NOMO-1 treated with DMSO at 0.1 percent for 48 hours (cell line): ENCODE data around the gene C1S.
A peak's percentile ranks its signal among the peaks of the same experiment; 100 is the strongest.
"Not testable (repeated sequence)": the region's sequence is repeated elsewhere in the genome, so short reads cannot be mapped to it uniquely, and the experiment has no call there.

ENCODE experiments used
- DNase-seq: peaks from one replicate; lab custom pipeline; 2025; ENCODE audit not compliant: unreplicated experiment; lab: John Stamatoyannopoulos, UW

The C1S gene

DNA sequence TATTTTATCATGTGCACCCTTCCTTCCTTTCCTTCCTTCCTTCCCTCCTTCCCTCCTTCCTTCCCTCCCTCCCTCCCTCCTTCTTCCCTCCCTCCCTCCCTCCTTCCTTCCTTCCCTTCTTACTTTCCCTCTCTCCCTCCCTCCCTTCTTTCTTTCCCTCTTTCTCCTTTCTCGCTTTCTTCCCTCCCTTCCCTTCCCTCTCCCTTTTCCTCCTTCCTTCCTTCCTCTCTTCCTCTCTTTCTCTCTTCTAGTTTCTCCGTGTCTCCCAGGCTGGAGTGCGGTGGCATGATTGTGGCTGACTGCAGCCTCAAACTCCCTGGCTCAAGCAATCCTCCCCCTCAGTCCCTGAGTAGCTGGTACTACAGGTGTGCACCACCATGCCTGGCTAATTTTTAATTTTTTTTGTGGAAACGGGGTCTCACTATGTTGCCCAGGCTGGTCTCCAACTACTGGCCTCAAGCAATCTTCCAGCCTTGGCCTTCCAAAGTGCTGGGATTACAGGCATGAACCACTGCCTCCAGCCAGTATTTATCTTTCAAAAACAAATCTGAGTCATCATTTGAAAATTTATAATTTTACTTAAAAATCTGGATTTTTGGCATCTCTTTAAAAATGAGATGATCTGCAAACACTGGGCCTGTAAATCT lies 40.7 kb downstream of the C1S start:
- no peak for DNase-seq

GRCh38 chr12:7101694-7102131 lies 41.2 kb downstream of the C1S start:
- no peak for DNase-seq

- no peak for DNase-seq
These were observed 42.1 kb downstream of the C1S start for GRCh38 chr12:7102582-7102981.

DNA sequence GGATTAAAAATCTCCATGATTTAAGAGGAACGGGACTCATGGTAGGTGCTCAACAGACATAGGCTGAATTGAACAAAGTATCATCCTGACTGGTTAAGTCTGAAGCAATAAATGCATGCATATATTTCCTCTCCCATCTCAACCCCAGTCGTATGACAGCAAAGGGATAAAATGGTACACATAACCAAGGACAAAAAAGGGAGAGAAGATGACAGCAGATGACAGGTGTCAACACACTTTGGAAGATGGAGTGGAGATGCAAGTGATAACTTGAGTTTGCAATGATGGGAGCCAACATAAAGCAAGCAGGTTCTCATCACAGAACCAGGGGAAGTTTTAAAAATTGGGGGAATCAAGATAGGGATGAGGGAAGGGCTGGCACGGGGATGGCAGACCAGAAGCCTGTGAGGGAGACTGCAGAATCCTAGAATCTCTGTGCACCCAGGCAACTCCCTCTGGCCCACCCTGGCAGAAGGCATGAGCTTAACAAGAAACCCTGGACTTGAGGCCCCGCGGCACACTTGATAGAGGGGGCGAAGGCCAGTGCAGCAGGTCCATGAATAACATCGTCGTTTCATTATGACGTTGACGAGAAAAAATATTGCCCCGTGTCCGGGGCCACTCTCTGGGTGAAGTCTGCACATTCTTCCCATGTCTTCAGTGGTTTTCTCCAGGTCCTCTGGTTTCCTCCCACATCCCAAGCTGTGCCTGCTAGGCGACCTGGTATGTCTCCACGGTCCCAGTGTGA lies 43.5 kb downstream of the C1S start:
- DNase-seq = no peak

GRCh38 chr12:7106082-7106481 lies 45.6 kb downstream of the C1S start:
- DNase-seq = no peak

DNA sequence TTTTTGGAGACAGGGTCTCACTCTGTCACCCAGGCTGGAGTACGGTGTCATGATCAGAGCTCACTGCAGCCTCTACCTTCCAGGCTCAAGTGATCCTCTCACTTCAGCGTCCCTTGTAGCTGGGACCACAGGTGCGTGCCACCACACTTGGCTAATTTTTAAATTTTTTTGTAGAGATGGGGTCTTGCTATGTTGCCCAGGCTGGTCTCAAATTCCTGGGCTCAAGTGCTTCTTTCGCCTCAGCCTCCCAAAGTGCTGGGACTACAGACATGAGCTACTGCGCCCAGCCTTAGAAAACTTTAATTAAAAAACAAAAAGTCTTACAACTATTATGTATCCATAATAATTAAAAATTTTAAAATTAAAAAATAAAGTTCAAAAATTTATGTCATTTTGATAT lies 46.7 kb downstream of the C1S start:
- DNase-seq = not testable (repeated sequence)

DNA sequence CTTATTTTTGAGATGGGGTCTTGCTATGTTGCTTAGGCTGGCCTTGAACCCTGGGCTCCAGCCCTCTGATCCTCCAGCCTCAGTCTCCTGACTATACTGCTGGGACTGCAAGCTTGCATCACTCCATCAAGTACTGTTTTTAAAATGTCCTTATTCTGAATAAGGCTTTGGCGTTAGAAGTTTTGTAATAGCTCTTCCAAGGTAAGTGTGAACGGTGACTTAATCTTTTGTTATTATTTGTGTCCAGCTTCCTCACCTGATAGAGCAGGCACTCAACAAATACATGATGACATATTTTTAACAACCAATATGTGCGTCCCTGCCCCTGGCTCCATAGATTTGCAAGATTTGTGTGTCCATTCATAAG lies 47.1 kb downstream of the C1S start:
- DNase-seq = peak; percentile 56

GRCh38 chr12:7108003-7108795 lies 47.7 kb downstream of the C1S start:
- peak; percentile 72 for DNase-seq

GRCh38 chr12:7108796-7109571 lies 48.5 kb downstream of the C1S start, which contains the start of gene C1RL:
TSS of gene C1RL (minus strand) at chr12:7109214. CDS start at chr12:7109180, 34 bp downstream.
- DNase-seq = peak; percentile 79

DNA sequence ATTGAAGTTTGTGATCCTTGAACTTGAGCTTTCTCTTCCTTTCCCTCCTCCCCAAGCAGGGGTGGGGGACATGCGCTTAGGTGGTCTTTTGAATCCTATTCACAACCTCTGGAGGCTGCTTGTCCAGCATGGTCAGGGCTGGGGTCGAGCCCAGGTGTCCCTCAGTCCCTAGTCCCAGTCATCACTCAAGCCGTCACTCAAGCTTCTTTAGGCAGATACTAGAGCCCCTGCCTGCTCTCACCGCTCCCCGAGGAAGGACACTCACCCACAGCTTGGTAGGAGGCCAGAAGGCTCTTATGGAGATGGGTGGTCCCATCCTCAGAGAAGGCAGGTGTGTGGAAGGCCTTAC lies 49.0 kb downstream of the C1S start:
- DNase-seq = no peak

- no peak for DNase-seq
These were observed 50.1 kb downstream of the C1S start for GRCh38 chr12:7110661-7111060.

DNA sequence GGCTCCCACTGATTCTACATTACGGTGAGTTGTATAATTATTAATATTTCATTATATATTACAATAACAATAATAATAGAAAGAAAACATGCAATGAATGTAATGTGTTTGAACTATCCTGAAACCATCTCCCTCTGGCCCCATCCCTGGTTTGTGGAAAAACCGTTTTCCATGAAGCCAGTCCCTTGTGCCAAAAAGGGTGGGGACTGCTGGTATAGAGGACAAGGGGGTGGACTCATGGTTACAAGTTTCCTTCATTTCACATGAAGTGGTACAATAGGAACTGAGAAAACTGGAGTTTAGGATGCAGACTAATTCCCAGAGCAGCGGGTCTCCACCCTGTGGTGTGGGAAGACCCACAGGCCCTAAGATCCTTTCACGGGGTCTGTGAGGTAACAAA lies 51.5 kb downstream of the C1S start:
- no peak for DNase-seq

- peak; percentile 27 for DNase-seq
These were observed 52.9 kb downstream of the C1S start for GRCh38 chr12:7113389-7113871.

DNA sequence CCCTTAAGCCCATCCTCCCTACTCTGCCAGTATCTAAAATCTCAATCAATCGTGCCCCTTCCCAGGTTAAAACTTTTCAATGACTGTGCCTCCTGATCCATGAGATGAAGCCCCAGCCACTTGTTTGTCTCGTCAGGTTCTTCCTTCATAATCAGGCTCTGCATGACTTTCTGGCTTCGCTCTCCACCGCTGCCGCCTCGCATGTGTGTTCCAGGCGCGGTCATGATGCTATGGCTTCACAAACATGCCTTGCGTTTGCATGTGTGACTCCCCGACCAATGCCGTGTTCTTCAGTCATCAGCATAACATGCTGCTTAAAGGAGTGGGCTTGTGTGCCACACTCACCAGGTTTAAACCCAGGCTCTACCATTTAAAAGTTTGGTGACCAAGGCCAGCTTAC lies 53.5 kb downstream of the C1S start:
- no peak for DNase-seq

- DNase-seq = no peak
These were observed 54.3 kb downstream of the C1S start for GRCh38 chr12:7114851-7115250.

GRCh38 chr12:7116196-7116595 lies 55.7 kb downstream of the C1S start:
- no peak for DNase-seq

GRCh38 chr12:7116916-7117315 lies 56.4 kb downstream of the C1S start:
- DNase-seq = no peak

DNA sequence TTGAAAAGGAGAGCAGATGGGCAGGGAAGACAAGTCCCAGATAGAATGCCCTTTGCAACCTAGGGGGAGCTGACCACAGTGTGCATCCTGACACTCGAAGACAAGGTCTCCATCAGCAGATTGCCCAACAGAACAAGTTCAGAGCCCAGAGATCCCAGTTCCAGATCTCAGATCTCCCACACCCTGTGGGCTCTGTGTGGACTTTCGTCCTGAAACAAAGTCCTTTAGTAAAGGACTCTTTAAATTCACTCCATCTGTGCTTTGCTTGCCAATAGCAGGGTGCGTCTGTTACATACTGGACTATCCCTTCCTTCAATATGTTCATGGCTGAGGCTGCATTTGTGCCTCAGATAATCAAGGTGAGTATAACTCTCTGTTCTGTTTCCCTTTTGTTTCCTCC lies 57.2 kb downstream of the C1S start:
- no peak for DNase-seq

- DNase-seq = no peak
These were observed 58.4 kb downstream of the C1S start for GRCh38 chr12:7118881-7119280.

DNA sequence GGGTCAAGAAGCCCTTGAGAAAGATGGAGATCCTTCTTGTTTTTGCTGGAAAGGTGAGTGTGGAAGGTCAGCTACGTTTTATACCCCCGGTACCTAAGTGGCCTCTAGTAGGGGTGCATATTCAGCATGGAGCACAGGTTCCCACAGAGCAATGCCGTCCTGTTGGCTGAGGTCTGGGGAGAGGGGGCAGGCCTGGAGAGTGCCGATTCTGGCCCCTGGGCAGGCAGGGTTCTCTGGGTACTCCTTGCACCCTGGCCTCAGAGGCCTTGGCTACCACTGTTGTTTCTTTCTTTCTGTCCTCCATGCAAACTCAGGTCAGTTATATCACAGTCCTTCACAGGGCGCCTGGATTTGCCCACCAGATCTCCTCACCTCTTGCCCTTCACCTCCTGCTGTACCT lies 59.6 kb downstream of the C1S start:
- no peak for DNase-seq
